ENCODE measurements around the gene NT5DC2.

NT5DC2 gene

DNA sequence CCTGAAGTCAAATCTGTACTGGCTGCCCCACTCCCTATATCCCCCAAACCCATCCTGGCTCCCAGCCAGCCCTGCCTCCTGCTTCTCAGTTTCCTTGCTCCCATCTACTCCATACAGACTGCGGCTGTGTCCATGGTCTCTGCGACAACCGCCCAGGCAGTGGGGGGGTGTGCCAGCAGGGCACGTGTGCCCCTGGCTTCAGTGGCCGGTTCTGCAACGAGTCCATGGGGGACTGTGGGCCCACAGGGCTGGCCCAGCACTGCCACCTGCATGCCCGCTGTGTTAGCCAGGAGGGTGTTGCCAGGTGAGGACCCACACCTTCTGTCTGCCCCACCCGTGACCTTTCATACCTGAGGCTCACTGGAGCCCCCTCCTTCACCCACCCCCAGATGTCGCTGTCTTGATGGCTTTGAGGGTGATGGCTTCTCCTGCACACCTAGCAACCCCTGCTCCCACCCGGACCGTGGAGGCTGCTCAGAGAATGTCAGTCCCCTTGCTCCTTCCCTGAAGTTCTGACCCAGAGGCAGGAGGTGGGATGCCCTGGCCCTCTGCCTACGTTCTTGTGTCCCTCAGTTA, 23.8 kb downstream of the NT5DC2 start:
- DNase-seq (ENCODE audit: low read depth), result no peak

DNA sequence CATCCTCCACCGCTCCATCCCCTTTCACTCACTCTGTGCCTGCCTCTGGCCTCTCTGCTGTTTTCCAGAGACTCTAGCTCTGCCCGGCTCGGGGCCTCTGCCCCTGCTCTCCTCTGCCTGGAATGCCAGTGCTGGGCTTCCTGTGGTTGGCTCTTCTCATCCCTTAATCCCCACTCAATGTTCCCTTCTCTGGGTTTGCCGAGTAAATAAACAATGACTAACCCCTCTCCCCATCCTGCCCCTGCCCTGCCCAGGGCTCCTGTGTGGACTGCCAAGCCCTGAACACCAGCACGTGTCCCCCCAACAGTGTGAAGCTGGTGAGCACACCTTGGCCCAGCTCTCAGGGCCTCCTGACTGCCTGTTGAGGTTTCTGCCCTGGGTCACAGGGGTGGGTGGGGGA, 26.3 kb downstream of the NT5DC2 start:
- no peak for DNase-seq (ENCODE audit: low read depth)

DNA sequence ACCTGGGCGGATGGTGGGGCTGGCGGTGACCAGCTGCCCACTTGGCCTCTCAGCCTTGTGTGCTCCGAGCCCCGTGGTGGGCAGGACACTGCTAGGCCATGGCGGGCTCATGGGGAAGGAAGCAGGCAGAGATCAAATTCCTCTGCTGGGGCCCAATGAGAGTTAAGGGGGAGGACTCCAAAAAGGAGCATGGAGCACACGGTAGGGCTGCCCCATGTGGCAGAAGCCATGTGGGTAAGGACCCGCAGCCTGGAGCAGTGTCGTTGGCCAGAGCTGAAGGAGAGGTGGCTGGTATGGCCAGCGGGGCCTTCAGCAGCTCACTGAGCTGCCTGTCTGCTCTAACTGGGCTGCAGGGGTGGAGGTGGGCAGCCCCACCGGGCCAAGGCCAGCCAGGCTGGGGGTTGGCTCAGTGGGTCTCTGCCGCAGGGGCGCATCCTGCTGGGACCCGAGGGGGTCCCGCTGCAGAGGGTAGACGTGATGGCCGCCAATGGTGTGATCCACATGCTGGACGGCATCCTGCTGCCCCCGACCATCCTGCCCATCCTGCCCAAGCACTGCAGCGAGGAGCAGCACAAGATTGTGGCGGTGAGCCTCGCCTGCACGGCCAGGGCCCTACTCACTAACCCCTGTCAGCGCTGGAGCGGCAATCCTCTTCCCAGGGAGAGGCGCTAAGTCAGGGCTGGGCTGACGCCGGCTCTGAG, 27.2 kb downstream of the NT5DC2 start:
- DNase-seq (ENCODE audit: low read depth), result no peak

GRCh38 chr3:52504977-52505376, 28.7 kb downstream of the NT5DC2 start:
- DNase-seq (ENCODE audit: low read depth), result no peak

GRCh38 chr3:52503788-52504424, 29.8 kb downstream of the NT5DC2 start:
- no peak for DNase-seq (ENCODE audit: low read depth)

- DNase-seq (ENCODE audit: low read depth), result no peak
Measured at GRCh38 chr3:52502808-52503350, 30.8 kb downstream of the NT5DC2 start.

DNA sequence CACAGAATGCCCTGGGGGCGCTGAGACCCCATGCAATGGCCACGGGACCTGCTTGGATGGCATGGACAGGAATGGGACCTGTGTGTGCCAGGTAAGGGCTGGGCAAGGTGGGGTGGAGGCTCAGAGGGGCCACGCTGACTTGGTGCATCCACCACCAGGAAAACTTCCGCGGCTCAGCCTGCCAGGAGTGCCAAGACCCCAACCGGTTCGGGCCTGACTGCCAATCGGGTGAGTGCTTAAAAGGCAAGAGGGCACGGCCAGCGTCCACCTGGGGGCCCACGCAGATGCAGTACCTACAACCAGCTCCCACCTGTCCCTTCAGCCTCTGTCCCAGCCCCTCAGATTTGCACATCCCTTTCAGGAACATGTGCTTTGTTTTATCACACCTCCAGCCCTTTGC, 31.7 kb downstream of the NT5DC2 start:
- DNase-seq (ENCODE audit: low read depth), result no peak

DNA sequence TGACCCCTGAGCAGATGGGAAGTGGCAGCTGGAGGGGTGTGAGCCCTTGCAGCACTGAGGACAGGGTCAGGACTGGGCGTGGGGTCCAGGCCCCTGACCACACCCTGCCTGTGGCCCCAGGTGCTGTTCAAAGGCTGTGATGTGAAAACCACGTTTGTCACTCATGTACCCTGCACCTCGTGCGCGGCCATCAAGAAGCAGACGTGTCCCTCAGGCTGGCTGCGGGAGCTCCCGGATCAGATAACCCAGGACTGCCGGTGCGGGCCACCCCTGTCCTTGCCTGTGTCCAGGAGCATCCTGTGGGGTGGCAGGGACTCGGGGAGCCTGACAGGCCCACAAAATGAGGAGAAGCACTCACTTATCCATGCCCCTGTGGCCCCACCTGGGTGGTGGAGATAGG, 32.6 kb downstream of the NT5DC2 start:
- no peak for DNase-seq (ENCODE audit: low read depth)

DNA sequence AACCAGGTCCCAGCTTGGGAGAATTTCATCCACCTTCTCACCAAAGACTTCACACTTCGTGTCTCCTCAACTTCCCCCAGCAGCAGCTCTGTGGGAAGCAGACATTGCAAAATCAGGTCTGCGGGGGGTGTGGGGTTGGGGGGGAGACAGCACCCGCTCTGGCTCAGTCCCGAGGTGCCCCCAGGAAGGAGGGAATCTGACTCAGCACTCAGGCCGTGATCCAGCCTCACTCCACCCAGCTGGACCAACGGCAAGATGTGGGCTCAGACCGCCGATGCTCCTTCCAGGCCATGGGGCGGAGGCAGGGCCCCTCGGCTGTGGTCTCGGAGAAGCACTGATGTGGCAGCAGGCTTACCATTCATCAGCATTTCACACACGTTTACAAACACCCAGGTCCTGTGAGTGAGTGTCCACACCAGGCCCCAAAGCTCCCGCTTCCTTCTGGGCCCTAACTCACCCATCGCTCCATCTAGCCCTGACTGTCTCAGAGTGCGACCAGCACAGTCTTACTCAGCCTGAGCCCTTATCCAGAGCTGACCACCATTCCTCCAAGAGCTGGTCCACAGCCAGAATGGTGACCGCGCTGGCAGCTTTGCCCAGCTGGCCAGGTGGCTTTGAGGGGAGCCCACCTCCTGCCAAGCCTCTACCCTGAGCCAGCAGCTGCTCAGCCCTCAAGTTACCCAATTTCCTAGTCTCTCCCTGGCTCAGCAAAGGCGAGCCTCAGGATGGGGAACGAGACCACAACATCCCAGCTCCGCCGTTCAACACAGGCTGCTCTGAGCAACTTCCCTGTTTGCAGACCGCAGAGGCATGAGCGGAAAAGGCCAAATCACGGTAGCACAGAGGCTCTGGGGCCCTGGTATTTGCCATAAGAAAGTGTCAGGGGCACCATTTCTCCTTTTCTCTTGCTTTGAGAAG, 35.3 kb downstream of the NT5DC2 start:
- no peak for DNase-seq (ENCODE audit: low read depth)

DNA sequence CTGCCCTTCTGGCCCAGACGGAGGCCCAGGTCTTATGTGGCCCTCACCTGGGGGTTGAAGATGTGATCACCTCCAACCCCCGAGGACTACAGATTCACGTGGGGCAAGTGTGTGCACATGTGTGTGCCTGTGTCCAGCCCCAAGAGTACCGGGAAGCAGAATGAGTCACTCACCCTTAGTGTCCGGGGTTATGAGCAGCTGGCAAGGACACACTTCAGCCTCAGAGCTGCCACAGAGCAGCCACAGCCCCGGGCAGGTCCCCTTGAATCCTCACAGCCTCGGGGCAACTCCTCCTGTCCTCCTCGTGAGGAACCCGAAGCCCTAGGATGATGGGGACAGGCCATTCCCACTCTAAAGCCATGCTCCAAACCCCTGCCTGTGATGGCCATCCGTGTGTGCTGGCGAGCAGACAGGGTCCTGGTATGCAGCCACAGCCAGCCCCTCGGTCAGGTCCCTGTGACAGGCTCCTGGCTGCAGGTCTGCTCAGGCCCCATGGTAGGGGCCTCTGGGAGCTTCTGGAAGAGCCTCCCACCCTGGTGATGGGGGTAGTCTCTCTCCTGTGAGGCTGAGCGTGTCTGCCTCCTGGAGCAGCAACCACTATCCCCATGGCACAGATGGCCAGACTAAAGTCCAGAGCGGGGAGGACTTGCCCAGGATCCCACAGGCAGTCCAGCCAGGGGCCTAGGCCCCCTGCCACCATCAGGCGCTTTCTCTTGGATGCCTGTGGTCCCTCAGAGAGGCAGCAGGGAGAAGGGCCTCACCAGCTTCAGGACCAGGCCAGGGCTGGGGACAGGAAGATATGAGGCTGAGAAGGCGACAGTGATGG, 37.7 kb downstream of the NT5DC2 start:
- DNase-seq (ENCODE audit: low read depth), result no peak

- no peak for DNase-seq (ENCODE audit: low read depth)
Measured at GRCh38 chr3:52494886-52495495, 38.7 kb downstream of the NT5DC2 start, which contains the start of gene STAB1. TSS of gene STAB1 (plus strand) at chr3:52495338. CDS start at chr3:52495414, 76 bp downstream.

DNA sequence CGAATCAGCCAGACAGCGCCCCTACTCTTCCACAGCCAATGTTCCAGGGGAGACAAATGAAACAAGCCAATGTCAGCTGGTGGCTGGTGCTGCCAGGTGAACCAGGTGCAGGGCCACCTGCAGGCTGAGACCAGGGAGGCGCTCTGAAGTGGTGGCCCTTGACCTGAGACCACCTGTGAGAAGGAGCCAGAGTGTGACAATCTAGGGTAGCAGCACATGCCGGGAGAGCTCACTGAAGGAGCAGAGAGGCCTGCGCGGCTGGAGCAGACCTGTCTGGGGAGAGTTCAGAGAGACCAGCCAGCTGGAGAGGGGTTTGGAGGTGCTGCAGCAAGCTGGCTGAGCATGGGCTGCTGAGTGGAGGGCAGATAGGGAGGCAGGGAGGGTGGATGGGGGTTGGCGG, 39.2 kb downstream of the NT5DC2 start:
- DNase-seq (ENCODE audit: low read depth), result no peak

DNA sequence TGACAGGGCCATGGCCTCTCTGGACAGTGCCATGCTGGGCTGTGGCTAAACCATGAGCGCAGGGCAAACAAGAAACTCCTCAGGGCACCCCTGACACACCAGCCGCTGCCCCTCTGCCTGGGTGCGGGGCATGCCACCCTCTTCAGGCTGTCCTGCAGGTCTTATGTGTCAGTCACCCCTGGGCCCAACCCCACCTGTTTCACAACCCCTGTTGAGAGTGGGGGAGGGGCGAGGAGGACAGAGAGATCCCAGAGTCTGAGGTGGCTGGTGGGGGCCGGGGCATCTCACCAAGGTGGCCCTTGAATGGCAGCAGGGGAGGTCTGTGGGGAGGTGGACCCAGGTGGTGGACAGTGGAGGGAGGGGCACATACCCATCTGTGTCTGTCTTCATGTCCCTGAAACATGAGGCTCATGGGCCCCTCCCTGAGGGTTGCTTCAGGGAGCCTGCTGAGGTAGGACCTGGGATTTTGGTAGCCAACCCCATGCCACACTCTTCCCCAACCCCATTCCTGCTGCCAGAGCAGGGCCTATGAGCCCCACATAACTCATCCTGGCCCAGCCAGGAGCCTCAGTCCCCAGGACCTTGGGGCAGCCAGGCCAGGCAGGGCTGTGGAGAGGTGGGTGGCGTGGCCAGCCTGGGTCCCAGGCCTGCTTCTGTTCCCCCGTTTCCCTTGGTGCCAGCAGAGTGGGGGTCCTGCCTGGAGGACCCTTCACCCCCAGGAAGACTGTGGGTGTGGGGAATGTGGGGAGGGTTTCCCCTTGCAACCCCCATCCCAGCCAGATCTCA, 40.2 kb downstream of the NT5DC2 start:
- DNase-seq (ENCODE audit: low read depth), result no peak

DNA sequence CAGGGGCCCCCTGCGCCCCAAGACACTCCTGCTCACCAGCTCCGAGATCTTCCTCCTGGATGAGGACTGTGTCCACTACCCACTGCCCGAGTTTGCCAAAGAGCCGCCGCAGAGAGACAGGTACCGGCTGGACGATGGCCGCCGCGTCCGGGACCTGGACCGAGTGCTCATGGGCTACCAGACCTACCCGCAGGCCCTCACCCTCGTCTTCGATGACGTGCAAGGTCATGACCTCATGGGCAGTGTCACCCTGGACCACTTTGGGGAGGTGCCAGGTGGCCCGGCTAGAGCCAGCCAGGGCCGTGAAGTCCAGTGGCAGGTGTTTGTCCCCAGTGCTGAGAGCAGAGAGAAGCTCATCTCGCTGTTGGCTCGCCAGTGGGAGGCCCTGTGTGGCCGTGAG, 41.6 kb downstream of the NT5DC2 start:
- DNase-seq (ENCODE audit: low read depth), result no peak

- no peak for DNase-seq (ENCODE audit: low read depth)
Measured at GRCh38 chr3:52490939-52491526, 42.6 kb downstream of the NT5DC2 start.

GRCh38 chr3:52490035-52490938, 43.4 kb downstream of the NT5DC2 start:
- DNase-seq (ENCODE audit: low read depth), result no peak

- no peak for DNase-seq (ENCODE audit: low read depth)
Measured at GRCh38 chr3:52489453-52489852, 44.2 kb downstream of the NT5DC2 start.

DNA sequence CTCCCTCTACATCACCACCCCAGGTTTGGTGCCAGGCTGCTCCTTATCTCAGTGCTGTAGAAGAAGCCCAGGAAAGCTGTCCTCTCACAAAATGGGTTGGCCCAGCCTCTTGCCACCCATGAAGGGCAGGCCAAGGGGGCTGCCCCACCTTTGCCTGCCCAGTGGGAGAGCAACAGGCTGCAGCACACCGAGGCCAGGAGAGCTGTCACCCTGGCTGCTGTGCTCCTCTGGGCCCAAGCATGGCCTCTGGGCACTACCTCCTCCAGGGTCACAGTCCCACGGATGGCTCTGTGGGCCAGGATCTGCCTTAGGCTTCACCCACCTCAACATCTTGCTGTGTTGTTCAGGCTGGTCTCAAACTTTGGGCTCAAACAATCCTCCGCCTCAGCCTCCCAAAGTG, 44.9 kb downstream of the NT5DC2 start:
- no peak for DNase-seq (ENCODE audit: low read depth)

Measured in non-pigmented ciliary epithelial cell (primary cell).